ENCODE data around the gene LIN7B. TPM values are rescaled to one million over a fixed set of nuclear protein-coding genes. Genes with fewer than 3 reads are reported as not detected.
"Not testable (repeated sequence)": the region's sequence is repeated elsewhere in the genome, so short reads cannot be mapped to it uniquely, and the experiment has no call there.

Gene LIN7B
- total RNA-seq, 1 experiment from 2014 or later: 1.8 TPM

- DNase-seq (ENCODE audit: extremely low read depth, low read depth): no peak
Measured at GRCh38 chr19:49141352-49141751, 27.2 kb downstream of the LIN7B start.

- peak; percentile 86 for DNase-seq (ENCODE audit: extremely low read depth, low read depth)
Measured at GRCh38 chr19:49142866-49143335, 28.7 kb downstream of the LIN7B start.

GRCh38 chr19:49145573-49146407, 31.6 kb downstream of the LIN7B start:
- DNase-seq (ENCODE audit: extremely low read depth, low read depth): peak; percentile 69

- DNase-seq (ENCODE audit: extremely low read depth, low read depth): not testable (repeated sequence)
Measured at GRCh38 chr19:49146408-49146770, 32.2 kb downstream of the LIN7B start.

GRCh38 chr19:49148044-49148682, 34.0 kb downstream of the LIN7B start:
- no peak for DNase-seq (ENCODE audit: extremely low read depth, low read depth)

- DNase-seq (ENCODE audit: extremely low read depth, low read depth): peak; percentile 93
Measured at GRCh38 chr19:49148784-49149651, 34.8 kb downstream of the LIN7B start.

GRCh38 chr19:49149652-49150105, 35.5 kb downstream of the LIN7B start:
- peak; percentile 65 for DNase-seq (ENCODE audit: extremely low read depth, low read depth)

GRCh38 chr19:49150106-49150943, 36.2 kb downstream of the LIN7B start:
- DNase-seq (ENCODE audit: extremely low read depth, low read depth): peak; percentile 64

- no peak for DNase-seq (ENCODE audit: extremely low read depth, low read depth)
Measured at GRCh38 chr19:49150944-49151243, 36.7 kb downstream of the LIN7B start.

- DNase-seq (ENCODE audit: extremely low read depth, low read depth): no peak
Measured at GRCh38 chr19:49151267-49152118, 37.3 kb downstream of the LIN7B start.

GRCh38 chr19:49152119-49152550, 38.0 kb downstream of the LIN7B start:
- DNase-seq (ENCODE audit: extremely low read depth, low read depth): no peak

- no peak for DNase-seq (ENCODE audit: extremely low read depth, low read depth)
Measured at GRCh38 chr19:49153167-49153809, 39.1 kb downstream of the LIN7B start.

- no peak for DNase-seq (ENCODE audit: extremely low read depth, low read depth)
Measured at GRCh38 chr19:49154279-49154678, 40.1 kb downstream of the LIN7B start.

GRCh38 chr19:49155005-49155819, 41.0 kb downstream of the LIN7B start, which contains the start of gene HRC:
Gene HRC, minus strand, starts transcription at chr19:49155396. Its CDS starts 159 bp downstream, at chr19:49155237.
- no peak for DNase-seq (ENCODE audit: extremely low read depth, low read depth)

GRCh38 chr19:49155820-49156346, 41.7 kb downstream of the LIN7B start:
- DNase-seq (ENCODE audit: extremely low read depth, low read depth): no peak

GRCh38 chr19:49157445-49158224, 43.5 kb downstream of the LIN7B start, which contains the start of gene TRPM4:
Gene TRPM4, plus strand, starts transcription at chr19:49157792. Its CDS starts 75 bp downstream, at chr19:49157867.
- DNase-seq (ENCODE audit: extremely low read depth, low read depth): peak; percentile 74
